GM18867 (cell line): Measurements from ENCODE around the gene PDE1A.
"Not testable (repeated sequence)": the region's sequence is repeated elsewhere in the genome, so short reads cannot be mapped to it uniquely, and the experiment has no call there.

Experiments
- ATAC-seq: cut with Tn5 transposase; IDR thresholded peaks from one replicate; pipeline ENCODE4 v1.9.1; 2021; ENCODE audit warnings: mild to moderate bottlenecking, moderate library complexity; ENCODE audit not compliant: unreplicated experiment

PDE1A gene

GRCh38 chr2:182410120-182410519, 16.7 kb downstream of the PDE1A start:
- ATAC-seq = no peak

DNA sequence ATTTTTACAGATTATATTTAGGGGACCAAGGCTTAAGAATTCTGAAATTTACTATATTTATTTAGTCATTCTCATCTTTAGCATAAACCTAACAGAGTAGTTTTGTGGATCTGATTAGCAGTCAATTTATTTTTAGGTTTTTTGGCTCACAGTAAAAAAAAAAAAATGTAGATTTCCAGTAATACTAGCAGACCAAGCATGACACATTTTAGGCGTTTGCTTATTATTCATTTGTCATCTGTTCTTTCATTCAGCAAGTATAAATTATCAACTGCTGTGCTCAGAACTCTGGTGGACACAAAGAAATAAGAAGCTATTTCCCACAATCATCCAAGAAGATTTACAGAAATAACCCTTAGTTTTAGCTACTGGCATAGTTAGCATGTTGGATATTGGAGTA, 20.6 kb downstream of the PDE1A start:
- no peak for ATAC-seq

GRCh38 chr2:182404975-182405561, 21.8 kb downstream of the PDE1A start:
- no peak for ATAC-seq

DNA sequence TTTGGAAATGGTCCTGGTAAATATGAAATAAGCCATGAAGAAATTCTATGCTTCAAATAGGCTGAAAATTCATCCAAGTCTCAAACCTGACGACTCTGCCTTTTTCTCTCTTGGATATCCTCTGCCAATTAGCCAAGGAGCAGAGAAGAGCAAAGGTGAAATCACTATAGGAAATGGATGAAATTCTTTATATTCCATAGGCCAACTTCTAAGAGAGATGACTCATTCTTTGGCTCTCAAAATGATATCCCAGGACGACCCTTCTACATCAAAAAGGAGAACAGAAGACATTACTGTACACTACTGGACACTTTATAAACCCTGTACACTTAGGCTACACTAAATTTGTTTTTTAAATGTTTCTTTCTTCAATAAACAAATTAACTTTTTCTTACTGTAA, 22.7 kb downstream of the PDE1A start:
- no peak for ATAC-seq

- no peak for ATAC-seq
Observed at GRCh38 chr2:182393270-182393760, 33.5 kb downstream of the PDE1A start.

- ATAC-seq = no peak
Observed at GRCh38 chr2:182391443-182391842, 35.4 kb downstream of the PDE1A start.

GRCh38 chr2:182386267-182386880, 40.5 kb downstream of the PDE1A start:
- not testable (repeated sequence) for ATAC-seq

- no peak for ATAC-seq
Observed at GRCh38 chr2:182384860-182385259, 42.0 kb downstream of the PDE1A start.

DNA sequence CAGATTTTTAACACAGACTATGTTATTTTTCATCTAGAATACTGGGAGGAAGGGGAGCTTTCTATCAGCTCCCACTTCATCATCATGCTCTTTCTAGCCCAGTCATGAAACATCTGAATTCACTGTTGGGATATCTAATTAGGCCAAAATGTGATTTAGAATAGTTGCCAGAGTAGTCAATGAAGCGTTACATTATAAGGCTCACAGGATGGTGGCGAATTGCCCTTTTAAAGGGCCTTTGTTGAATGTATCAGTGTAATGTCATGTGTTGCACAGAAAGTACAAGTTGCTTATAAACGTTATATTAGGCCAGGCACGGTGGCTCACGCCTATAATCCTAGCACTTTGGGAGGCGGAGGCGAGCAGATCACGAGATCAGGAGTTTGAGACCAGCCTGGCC, 45.6 kb downstream of the PDE1A start:
- ATAC-seq = no peak

DNA sequence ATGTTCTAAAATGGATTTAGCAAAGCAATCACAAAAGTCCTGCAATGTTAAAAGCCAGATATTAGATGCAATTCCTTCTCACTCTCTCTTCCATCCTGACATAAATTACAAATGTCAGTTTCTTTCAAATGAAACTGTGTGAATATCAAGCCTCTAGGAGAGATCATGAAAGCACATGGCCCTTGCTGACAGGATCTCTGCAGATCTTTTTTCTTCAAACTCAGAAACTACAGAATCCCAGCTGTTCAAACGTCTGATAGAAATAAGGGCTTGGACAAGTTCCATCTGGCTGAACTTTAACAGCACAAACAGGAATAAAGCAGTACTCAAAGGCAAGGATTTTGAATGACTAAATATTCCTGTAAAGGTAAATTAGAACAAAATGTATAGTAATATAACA, 47.6 kb downstream of the PDE1A start:
- ATAC-seq = no peak

DNA sequence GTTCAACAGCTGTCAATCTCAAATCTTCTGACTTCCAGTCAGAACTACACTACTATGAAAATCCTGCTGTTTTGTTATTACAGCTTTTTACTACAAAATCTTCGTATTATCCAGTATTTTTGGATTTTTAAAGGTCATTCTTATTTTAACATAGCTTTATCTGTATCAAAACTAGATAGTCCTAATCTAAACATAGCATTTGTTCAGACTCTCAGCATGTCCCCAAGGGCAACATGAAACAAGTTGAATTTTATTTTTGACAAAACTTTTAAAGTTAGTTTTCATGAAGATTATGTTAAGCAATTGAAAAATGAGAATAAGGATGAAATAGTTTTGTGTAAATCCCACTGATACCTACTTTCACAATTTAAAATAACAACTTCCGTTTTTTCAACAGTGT, 48.1 kb downstream of the PDE1A start:
- no peak for ATAC-seq

- no peak for ATAC-seq
Observed at GRCh38 chr2:182377467-182377866, 49.4 kb downstream of the PDE1A start.

DNA sequence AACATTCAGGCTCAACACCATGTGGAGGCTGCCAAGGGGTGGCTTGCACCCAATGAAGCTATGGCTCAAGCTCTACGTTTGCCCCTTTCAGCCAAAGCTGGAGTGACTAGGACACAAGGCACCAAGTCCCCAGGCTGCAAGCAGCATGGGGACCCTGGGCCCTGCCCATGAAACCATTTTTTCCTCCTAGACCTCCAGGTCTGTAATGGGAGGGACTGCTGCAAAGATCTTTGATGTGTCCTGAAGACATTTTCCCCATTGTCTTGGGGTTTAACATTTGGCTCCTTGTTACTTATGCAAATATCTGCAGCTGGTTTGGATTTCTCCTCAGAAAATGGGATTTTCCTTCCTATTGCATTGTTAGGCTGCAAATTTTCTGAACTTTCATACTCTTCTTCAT, 51.0 kb downstream of the PDE1A start:
- no peak for ATAC-seq

GRCh38 chr2:182372661-182373060, 54.2 kb downstream of the PDE1A start:
- no peak for ATAC-seq

DNA sequence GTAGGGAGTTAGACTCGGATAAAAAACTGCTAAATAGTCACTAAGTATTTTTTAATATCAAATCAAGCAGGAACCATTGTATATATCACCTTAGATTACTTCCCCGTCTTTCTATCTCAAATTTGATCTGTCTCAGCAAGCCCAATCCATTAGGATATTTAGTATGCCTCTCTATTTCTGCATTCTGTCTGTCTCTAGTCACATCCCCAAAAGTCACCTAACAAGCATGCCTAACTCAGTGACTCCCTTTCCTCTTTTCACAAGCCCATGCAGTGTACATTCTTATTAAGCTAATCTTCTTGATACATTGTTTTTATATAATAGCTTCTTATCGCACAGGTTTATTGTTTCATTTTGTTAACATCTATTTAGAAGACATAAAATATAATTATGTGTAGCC, 57.8 kb downstream of the PDE1A start:
- no peak for ATAC-seq

- no peak for ATAC-seq
Observed at GRCh38 chr2:182368446-182368845, 58.4 kb downstream of the PDE1A start.

DNA sequence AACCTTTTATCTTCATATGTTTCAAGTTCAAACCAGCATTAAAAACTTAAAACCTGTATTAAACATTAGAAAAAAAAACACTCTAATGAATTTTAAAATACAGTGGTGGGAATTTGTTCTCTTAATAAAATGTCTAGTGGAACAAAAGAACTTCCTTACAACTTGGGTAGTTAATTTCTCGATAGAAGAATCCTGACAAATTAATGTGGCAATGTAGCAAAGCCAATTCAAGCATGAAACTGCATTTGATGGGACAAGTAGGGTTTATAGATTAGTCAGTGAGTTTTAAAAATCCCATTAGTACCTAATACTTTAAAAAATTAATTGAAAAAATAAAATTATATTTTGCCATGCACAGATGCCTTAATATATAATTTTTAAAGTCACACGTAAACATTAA, 59.4 kb downstream of the PDE1A start:
- ATAC-seq = no peak

DNA sequence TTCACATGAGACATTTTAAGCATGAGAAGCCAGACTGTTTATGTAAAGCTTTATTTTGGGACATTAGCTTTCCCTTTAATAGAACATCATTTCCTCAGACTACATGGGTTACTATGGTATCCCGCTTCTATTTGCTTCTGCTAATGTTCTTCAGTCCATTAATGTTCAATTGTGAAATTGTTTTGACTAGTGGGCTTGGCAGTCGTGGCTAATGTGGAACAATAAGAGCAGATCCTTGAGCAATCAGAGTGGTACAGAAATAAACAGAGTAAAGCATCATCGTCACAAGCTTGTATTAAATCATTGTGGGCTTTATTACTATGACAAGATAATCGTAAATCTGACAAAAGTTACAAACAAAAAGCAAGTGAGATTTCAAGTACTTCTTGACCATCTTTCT, 60.2 kb downstream of the PDE1A start:
- no peak for ATAC-seq

- no peak for ATAC-seq
Observed at GRCh38 chr2:182365855-182366254, 61.0 kb downstream of the PDE1A start.

DNA sequence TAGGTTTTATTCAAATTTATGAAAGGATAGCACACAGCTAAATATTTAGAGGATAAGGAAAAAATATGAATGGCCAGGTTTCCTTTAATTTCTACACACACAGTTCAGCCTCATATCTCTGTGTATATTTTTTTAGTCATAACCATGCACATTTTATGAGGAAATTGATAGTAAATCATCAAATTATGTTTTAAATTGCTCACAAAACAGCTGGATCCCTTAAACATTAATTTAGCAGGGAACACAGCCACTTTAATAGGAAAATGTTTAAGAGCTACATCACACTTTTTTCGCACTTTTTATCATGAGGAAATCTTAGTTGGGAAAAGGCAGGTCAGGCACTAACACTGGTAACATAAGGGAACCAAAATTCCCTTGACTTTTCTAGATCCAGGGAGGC, 65.4 kb downstream of the PDE1A start:
- ATAC-seq = no peak

GRCh38 chr2:182360663-182361260, 66.1 kb downstream of the PDE1A start:
- ATAC-seq = no peak

GRCh38 chr2:182359990-182360662, 66.7 kb downstream of the PDE1A start:
- no peak for ATAC-seq
